Measurements from ENCODE around the gene AMZ2. TPM values are rescaled to one million over a fixed set of nuclear protein-coding genes. Genes with fewer than 3 reads are reported as not detected.
A peak's percentile ranks its signal among the peaks of the same experiment; 100 is the strongest.

AMZ2 gene
- total and polyA plus RNA-seq, 8 donors: 1.2 to 73.2 (median 41.5) TPM

DNA sequence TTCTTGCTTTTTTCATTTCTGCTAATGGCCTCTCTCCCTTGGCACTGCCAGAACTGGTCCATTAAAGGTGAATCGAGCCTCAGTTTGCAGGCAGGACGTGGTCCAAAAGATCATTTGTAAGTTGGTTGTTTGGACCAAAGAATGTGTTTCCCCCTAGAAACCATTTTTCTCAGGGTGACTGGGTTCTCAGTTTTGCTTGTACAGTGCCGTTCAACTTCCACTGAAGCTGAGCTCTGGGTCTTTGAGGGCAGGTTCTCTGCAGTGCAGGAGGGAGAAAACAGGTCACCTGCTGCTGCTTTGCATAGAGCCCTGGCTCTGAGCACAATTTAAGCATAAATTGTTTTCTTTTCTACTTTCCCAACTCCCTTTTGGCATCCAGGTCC lies 9.0 kb upstream of the AMZ2 start:
- peaks cover 0 to 38% (median 11%) of the 10 kb centered on the region in 4 donors for H3K4me1 ChIP-seq
- WGBS, 5 donors: 46 to 76% (median 62%) methylated on average over 3 of the region's 3 CpGs
- no peaks in the 10 kb centered on the region for H3K27me3 ChIP-seq
- H3K36me3 ChIP-seq: no peaks in the 10 kb centered on the region
- H3K27ac ChIP-seq: peak overlapping the region in 4 of 5 donors; percentile 72 to 89 (median 85)
- intact Hi-C loops (cut with DNase I; ENCODE audit: low total_unique reads): no loop called here
- no peak for DNase-seq
- TF ChIP-seq POLR2AphosphoS5 (IDR thresholded peaks at IDR 0.05): no peak
- no peak for TF ChIP-seq POLR2A (IDR thresholded peaks at IDR 0.05)
- TF ChIP-seq, protein P1, sequence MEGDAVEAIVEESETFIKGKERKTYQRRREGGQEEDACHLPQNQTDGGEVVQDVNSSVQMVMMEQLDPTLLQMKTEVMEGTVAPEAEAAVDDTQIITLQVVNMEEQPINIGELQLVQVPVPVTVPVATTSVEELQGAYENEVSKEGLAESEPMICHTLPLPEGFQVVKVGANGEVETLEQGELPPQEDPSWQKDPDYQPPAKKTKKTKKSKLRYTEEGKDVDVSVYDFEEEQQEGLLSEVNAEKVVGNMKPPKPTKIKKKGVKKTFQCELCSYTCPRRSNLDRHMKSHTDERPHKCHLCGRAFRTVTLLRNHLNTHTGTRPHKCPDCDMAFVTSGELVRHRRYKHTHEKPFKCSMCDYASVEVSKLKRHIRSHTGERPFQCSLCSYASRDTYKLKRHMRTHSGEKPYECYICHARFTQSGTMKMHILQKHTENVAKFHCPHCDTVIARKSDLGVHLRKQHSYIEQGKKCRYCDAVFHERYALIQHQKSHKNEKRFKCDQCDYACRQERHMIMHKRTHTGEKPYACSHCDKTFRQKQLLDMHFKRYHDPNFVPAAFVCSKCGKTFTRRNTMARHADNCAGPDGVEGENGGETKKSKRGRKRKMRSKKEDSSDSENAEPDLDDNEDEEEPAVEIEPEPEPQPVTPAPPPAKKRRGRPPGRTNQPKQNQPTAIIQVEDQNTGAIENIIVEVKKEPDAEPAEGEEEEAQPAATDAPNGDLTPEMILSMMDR (IDR thresholded peaks at IDR 0.05): no peak
- TF ChIP-seq EP300 (IDR thresholded peaks at IDR 0.05): no peak
- no peaks in the 10 kb centered on the region for H3K9me3 ChIP-seq
- H3K4me3 ChIP-seq: no peak overlapping the region

DNA sequence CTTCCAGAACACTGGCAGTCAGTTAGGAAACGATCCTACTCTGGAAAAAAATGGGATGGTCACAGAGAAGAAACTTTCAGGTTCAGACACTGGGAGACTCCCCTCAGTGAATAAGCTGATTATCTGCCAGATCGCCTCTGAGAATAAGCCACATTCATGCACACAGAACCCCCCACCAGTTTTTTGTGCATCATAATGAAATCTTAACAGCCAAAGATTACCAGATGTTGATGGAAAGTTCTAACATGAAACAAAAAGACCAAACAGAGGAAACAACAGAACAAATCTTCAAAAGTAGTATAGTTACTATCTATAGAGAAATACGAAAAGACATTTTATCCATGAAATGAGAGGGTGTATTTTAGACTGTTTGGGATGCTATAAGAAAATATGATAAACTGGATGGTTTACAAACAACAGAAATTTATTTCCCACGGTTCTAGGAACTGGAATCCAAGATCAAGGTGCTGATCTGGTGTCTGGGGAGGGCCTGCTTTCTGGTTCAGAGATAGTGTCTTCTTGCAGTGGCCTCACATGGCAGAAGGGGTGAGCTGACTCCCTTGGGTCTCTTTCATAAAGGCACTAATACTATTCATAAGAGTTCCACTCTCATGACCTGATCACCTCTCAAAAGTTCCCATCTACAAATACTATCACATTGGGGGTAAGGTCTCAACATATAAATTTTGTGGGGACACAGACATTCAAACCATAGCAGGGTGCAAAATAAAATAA lies 8.0 kb upstream of the AMZ2 start:
- H3K9me3 ChIP-seq: no peaks in the 10 kb centered on the region
- H3K27ac ChIP-seq: peak overlapping the region in 4 of 5 donors; percentile 72 to 89 (median 85)
- intact Hi-C loops (cut with DNase I; ENCODE audit: low total_unique reads): no loop called here
- WGBS, 5 donors: 77 to 85% (median 81%) methylated on average over 4 of the region's 4 CpGs
- no peak for TF ChIP-seq EP300 (IDR thresholded peaks at IDR 0.05)
- TF ChIP-seq, protein P1 (IDR thresholded peaks at IDR 0.05): no peak
- TF ChIP-seq POLR2AphosphoS5 (IDR thresholded peaks at IDR 0.05): no peak
- no peak for TF ChIP-seq POLR2A (IDR thresholded peaks at IDR 0.05)
- H3K4me1 ChIP-seq: peaks cover 0 to 32% (median 9%) of the 10 kb centered on the region in 4 donors
- no peak for DNase-seq
- H3K36me3 ChIP-seq: no peaks in the 10 kb centered on the region
- H3K4me3 ChIP-seq: no peak overlapping the region
- H3K27me3 ChIP-seq: no peaks in the 10 kb centered on the region

DNA sequence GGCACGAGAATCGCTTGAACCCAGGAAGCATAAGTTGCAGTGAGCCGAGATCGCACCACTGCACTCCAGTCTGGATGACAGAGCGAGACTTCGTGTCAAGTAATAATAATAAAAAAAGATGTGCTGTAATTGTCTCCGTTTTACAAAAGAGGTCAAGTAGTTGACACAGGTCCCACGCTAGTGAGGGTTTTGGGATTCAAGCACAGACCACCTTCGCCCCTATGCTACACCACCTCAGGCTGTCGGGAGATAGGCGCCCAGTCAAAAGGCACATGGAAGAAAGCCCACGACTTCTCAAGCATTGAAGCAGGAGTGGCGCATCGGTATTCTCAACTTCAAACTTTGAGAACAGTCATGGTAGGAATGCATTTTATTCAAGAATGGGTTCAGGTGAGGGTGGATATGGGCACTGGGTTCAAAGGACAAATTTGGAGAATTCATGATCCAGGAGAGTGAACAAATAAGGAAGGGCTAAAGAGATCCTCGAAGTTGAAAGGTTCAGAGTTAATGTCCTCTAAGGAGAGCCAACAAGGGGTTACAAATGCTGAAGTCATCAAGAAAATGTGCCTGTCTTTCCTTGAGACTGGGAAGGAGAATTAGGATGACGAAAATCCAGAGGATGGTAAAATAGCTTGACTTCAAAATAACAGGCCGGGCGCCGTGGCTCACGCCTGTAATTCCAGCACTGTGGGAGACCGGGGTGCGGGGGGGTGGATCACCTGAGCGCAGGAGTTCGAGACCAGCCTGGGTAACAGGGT lies 1.4 kb upstream of the AMZ2 start:
- Histone ChIP-seq H3K27ac (peak overlapping the region in 4 of 5 donors; percentile 94 to 99 (median 98)), H3K27me3 (no peaks in the 10 kb centered on the region), H3K9me3 (no peaks in the 10 kb centered on the region), H3K4me1 (peaks cover 8 to 30% (median 15%) of the 10 kb centered on the region in 4 donors), H3K36me3 (peaks cover 0 to 13% (median 7%) of the 10 kb centered on the region in 4 donors), H3K4me3 (peak overlapping the region; percentile 56 to 91 (median 80))
- TF ChIP-seq POLR2AphosphoS5 (IDR thresholded peaks at IDR 0.05) (no peak), POLR2A (IDR thresholded peaks at IDR 0.05) (no peak), EP300 (IDR thresholded peaks at IDR 0.05) (no peak)
- TF ChIP-seq, protein P1 (IDR thresholded peaks at IDR 0.05): no peak
- intact Hi-C loops (cut with DNase I; ENCODE audit: low total_unique reads): no loop called here
- 89 to 93% (median 91%) methylated on average over 24 of the region's 24 CpGs for WGBS, 5 donors
- no peak for DNase-seq

DNA sequence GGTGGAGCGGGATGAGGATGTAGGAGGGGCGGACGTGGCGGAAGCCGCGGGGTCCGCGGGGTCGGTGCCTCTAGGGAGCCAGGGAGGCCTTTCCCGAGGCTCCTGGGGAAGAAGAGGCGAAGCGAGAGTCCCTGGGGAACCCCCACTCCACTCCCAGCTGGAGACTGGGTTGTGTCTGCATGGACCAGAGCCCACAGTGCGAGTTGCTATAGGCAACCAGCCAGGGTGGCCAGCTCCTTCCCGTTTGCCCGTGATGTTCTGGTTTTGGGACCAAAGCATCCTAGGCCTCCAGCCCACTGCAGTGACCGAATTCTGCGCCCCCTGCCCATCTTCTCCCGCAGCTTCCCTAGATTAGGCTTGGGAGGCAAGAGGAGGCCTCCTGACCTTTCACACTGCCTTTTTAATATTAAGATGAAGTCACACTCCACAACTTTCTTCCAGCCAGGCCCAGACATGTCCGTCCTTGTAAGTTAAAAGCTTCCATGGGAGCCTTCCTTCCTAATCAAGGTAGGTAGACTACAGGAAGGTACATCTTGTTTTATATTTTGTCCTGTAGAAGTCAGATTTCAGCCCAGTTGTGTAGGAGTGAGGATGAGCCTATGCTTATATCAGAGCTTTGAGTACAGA lies 469 bp downstream of the AMZ2 start:
- Histone ChIP-seq H3K9me3 (no peaks in the 10 kb centered on the region), H3K4me1 (peaks cover 8 to 30% (median 15%) of the 10 kb centered on the region in 4 donors), H3K27ac (peak overlapping the region; percentile 94 to 99 (median 98)), H3K36me3 (peaks cover 0 to 26% (median 20%) of the 10 kb centered on the region in 4 donors), H3K27me3 (no peaks in the 10 kb centered on the region), H3K4me3 (peak overlapping the region; percentile 56 to 91 (median 80))
- intact Hi-C loops (cut with DNase I; ENCODE audit: low total_unique reads): no loop called here
- TF ChIP-seq, protein P1 (IDR thresholded peaks at IDR 0.05): no peak
- no peak for TF ChIP-seq EP300 (IDR thresholded peaks at IDR 0.05)
- no peak for TF ChIP-seq POLR2A (IDR thresholded peaks at IDR 0.05)
- no peak for TF ChIP-seq POLR2AphosphoS5 (IDR thresholded peaks at IDR 0.05)
- 0 to 4% (median 1%) methylated on average over 7 to 19 of the region's 19 CpGs for WGBS, 5 donors
- DNase-seq: peak in 1 of 2 donors; percentile 49
